ENCODE data around the gene COL6A1.

The COL6A1 gene

GRCh38 chr21:46021398-46021797 is 39.8 kb downstream of the COL6A1 start:
- no peaks in the 10 kb centered on the region for H3K36me3 ChIP-seq
- no peak overlapping the region for H3K4me3 ChIP-seq (ENCODE audit: low read depth, low read length)
- H3K27me3 ChIP-seq (ENCODE audit: insufficient read depth, low read depth, severe bottlenecking): no peaks in the 10 kb centered on the region
- no peak for TF ChIP-seq CTCF (IDR thresholded peaks at IDR 0.05; ENCODE audit: low read depth, low read length)
- no peaks in the 10 kb centered on the region for H3K9me3 ChIP-seq (ENCODE audit: severe bottlenecking)
- H3K27ac ChIP-seq: no peak overlapping the region
- DNase-seq: no peak

DNA sequence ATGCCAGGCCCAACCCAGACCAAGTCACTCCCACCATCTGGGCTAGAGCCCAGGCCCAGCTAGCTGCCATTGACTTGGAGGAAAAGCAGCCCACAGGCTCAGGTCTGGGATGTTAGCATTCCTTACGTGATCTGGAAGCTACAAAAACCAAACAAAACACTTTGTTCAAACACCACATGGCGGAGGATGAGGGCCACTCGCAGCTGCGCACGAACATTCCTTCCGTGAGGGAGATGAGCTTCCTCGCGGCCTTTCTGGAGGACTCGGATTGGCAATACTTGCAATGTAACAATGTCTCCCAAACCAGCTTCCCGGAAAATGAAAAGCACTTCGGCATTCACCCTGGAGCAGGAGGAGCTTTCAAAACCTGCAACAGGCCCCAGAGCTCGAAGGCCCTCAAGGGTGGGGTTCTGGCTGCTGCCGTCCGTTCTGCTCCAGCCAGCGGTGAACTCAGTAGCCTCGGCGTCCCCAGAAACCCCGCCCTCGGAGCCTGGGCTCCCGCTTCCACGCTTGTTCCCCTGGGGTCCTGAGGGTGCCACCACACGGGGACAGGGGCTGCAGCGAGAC is 40.5 kb downstream of the COL6A1 start:
- Histone ChIP-seq H3K27ac (no peak overlapping the region), H3K4me3 (ENCODE audit: low read depth, low read length) (no peak overlapping the region), H3K27me3 (ENCODE audit: insufficient read depth, low read depth, severe bottlenecking) (no peaks in the 10 kb centered on the region), H3K36me3 (no peaks in the 10 kb centered on the region), H3K9me3 (ENCODE audit: severe bottlenecking) (no peaks in the 10 kb centered on the region)
- TF ChIP-seq CTCF (IDR thresholded peaks at IDR 0.05; ENCODE audit: low read depth, low read length): no peak
- no peak for DNase-seq

DNA sequence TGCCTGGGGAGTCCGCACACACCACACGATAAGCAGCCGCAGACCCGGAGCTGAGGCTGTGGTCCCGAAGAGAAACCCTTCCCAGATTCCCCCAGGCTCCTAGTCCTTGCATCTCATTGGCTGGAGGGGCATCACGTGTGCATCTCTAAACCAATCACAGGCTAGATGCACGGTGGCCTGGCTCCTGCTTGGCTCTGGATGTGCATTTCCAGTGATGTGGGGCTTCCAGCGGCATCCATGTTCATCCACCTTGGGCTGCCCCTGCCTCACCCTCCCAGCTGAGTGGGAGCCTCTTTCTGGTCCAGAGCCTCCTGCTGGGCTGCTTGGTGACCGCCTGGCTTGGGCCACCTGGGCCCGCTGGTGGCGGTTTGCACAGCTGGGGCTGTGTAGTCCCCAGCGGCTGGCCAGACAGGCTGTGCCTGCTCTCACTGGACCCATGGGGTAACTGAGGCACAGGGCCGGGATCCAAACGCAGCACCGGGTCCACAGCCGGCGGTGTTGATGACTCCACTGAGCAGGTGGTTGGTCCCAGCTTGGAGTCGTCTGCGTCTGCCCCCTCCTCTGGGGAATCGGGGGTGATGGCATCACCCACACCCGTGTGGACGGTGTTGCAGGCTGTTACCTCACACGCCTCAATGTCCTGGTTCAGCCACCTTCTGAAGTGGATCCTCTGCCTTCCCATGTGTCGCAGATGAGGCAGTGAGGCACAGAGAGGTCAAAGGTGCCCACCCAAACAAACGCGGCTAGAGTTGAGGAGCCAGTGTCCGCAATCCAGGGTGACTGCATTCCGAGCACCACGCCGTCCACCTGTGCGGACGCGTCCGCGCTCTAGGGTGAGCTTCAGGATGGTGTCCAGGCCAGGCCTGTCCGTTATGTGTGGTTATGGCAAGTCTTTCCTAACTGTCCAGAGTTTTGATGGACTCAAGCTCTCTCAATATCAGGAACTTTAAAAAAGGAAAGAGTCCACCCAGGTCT is 41.3 kb downstream of the COL6A1 start:
- no peaks in the 10 kb centered on the region for H3K27me3 ChIP-seq (ENCODE audit: insufficient read depth, low read depth, severe bottlenecking)
- no peaks in the 10 kb centered on the region for H3K9me3 ChIP-seq (ENCODE audit: severe bottlenecking)
- no peak overlapping the region for H3K4me3 ChIP-seq (ENCODE audit: low read depth, low read length)
- no peak for TF ChIP-seq CTCF (IDR thresholded peaks at IDR 0.05; ENCODE audit: low read depth, low read length)
- H3K27ac ChIP-seq: no peak overlapping the region
- no peak for DNase-seq
- no peaks in the 10 kb centered on the region for H3K36me3 ChIP-seq

DNA sequence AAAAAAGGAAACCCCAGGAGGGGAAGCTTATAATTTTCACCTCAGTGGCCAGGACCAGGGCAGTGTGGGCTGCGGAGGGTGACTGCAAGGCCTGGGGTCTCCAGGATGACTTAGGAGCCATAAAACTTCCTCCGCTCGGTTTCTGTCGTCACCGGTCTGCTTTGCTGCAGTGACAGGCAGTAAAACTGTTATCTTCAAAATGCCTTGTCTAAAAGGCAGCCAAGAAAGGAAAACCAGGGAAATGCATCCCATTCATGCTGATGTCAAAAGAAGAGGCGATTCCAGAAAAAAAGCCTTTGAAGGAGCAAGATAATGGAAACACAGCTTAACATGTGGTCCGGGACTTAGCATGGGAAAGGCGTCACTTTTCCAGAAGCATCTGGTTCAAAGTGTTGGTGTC is 42.0 kb downstream of the COL6A1 start:
- no peak for TF ChIP-seq CTCF (IDR thresholded peaks at IDR 0.05; ENCODE audit: low read depth, low read length)
- Histone ChIP-seq H3K27me3 (ENCODE audit: insufficient read depth, low read depth, severe bottlenecking) (no peaks in the 10 kb centered on the region), H3K36me3 (no peaks in the 10 kb centered on the region), H3K27ac (no peak overlapping the region), H3K4me3 (ENCODE audit: low read depth, low read length) (no peak overlapping the region), H3K9me3 (ENCODE audit: severe bottlenecking) (no peaks in the 10 kb centered on the region)
- DNase-seq: no peak

DNA sequence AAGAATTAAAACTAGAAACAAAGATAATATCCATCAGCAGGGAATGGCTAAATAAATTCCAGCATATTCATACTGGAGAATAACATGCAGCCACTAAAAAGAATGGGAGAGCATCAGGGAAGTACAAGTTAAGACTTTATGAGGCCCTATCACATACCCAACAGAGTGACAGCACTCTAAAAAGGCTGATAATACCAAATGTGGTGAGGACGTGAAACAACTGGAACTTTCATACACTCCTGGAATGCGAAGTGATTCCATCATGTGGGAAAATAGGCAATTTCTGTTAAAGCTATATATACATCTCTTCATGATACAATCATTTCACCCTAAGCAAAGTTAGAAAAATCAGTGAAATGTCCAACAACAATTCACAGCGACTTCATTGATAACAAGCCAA is 42.6 kb downstream of the COL6A1 start:
- Histone ChIP-seq H3K4me3 (ENCODE audit: low read depth, low read length) (no peak overlapping the region), H3K27me3 (ENCODE audit: insufficient read depth, low read depth, severe bottlenecking) (no peaks in the 10 kb centered on the region), H3K9me3 (ENCODE audit: severe bottlenecking) (peaks cover 3% of the 10 kb centered on the region), H3K36me3 (no peaks in the 10 kb centered on the region), H3K27ac (no peak overlapping the region)
- TF ChIP-seq CTCF (IDR thresholded peaks at IDR 0.05; ENCODE audit: low read depth, low read length): no peak
- DNase-seq: no peak

Data from WERI-Rb-1 (cell line).